Measurements from ENCODE around the gene ZFP69B.

- TF ChIP-seq, protein P1, sequence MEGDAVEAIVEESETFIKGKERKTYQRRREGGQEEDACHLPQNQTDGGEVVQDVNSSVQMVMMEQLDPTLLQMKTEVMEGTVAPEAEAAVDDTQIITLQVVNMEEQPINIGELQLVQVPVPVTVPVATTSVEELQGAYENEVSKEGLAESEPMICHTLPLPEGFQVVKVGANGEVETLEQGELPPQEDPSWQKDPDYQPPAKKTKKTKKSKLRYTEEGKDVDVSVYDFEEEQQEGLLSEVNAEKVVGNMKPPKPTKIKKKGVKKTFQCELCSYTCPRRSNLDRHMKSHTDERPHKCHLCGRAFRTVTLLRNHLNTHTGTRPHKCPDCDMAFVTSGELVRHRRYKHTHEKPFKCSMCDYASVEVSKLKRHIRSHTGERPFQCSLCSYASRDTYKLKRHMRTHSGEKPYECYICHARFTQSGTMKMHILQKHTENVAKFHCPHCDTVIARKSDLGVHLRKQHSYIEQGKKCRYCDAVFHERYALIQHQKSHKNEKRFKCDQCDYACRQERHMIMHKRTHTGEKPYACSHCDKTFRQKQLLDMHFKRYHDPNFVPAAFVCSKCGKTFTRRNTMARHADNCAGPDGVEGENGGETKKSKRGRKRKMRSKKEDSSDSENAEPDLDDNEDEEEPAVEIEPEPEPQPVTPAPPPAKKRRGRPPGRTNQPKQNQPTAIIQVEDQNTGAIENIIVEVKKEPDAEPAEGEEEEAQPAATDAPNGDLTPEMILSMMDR (IDR thresholded peaks at IDR 0.05; ENCODE audit: low read depth, low read length, poor library complexity, severe bottlenecking): no peak
- no peak for TF ChIP-seq EZH2phosphoT487 (IDR thresholded peaks at IDR 0.05; ENCODE audit: borderline replicate concordance, low read length)
Observed at GRCh38 chr1:40425198-40425597, 25.1 kb upstream of the ZFP69B start.

All from DOHH2 (cell line).